IMR-90 (cell line): ENCODE data around the gene RPS15A.
"Not testable (repeated sequence)": the region's sequence is repeated elsewhere in the genome, so short reads cannot be mapped to it uniquely, and the experiment has no call there.

Experiments used
- CHD1 ChIP-seq: IDR thresholded peaks from 2 replicates; pipeline ENCODE4 v1.6.1; 2012; ENCODE audit warnings: low read depth, low read length, improper control_type of control experiment
- RAD21 ChIP-seq: IDR thresholded peaks from 2 replicates; pipeline ENCODE4 v1.6.1; 2012; ENCODE audit warnings: low read length, improper control_type of control experiment
- SMC3 ChIP-seq: fragments of 150-350 bp; IDR thresholded peaks from 2 replicates; pipeline ENCODE4 v1.6.1; 2016; ENCODE audit warnings: low read depth, mild to moderate bottlenecking, antibody characterized with exemption, low read length, moderate library complexity
- TF ChIP-seq, protein P1 (sequence below): conservative IDR thresholded peaks from 2 replicates; pipeline ENCODE4 v1.5.1; 2012; ENCODE audit warnings: mild to moderate bottlenecking, low read depth, low read length, improper control_type of control experiment

DNA sequence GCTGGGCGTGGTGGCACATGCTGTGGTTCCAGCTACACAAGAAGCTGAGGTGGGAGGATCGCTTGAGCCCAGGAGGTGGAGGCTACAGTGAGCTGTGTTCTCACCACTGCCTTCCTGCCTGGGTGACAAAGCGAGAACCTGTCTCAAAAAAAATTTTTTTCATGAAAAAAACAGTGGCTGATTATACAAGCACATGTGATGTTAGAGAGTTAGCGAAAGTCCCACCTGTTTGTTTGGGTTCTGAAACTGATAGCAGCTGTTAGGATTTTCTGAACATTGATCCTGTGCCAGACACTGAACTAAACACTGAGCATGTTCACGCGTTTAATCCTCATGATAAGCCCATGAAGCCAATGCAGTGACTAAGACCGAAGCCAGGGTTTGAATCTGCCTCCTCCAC lies 22.9 kb downstream of the RPS15A start:
- TF ChIP-seq RAD21, CHD1, SMC3: not testable (repeated sequence)
- TF ChIP-seq, protein P1, sequence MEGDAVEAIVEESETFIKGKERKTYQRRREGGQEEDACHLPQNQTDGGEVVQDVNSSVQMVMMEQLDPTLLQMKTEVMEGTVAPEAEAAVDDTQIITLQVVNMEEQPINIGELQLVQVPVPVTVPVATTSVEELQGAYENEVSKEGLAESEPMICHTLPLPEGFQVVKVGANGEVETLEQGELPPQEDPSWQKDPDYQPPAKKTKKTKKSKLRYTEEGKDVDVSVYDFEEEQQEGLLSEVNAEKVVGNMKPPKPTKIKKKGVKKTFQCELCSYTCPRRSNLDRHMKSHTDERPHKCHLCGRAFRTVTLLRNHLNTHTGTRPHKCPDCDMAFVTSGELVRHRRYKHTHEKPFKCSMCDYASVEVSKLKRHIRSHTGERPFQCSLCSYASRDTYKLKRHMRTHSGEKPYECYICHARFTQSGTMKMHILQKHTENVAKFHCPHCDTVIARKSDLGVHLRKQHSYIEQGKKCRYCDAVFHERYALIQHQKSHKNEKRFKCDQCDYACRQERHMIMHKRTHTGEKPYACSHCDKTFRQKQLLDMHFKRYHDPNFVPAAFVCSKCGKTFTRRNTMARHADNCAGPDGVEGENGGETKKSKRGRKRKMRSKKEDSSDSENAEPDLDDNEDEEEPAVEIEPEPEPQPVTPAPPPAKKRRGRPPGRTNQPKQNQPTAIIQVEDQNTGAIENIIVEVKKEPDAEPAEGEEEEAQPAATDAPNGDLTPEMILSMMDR, result not testable (repeated sequence)
